HepG2 (cell line): Measurements from ENCODE around the gene RPL26. TPM values are rescaled to one million over a fixed set of nuclear protein-coding genes. Genes with fewer than 3 reads are reported as not detected.
A peak's percentile ranks its signal among the peaks of the same experiment; 100 is the strongest.

Experiments
- BORCS8-MEF2B ChIP-seq: sonication (generic); formaldehyde crosslinking; IDR thresholded peaks from 2 replicates; pipeline ENCODE4 v1.8.0; 2022; ENCODE audit warnings: mild to moderate bottlenecking, missing genetic modification reagents
- HNF4G ChIP-seq, 2 experiments: sonication (generic) in 1 of 2; formaldehyde crosslinking in 1 of 2; IDR thresholded peaks; 2 replicates each; pipeline versions ENCODE4 v1.4.0 to v1.6.1; 2011 to 2020; ENCODE audit warnings: borderline replicate concordance in 2 of 2, low read depth in 2 of 2, mild to moderate bottlenecking in 2 of 2, low read length in 1 of 2, missing genetic modification reagents in 1 of 2, moderate library complexity in 1 of 2
- KLF16 ChIP-seq, 2 experiments: sonication (generic) in 1 of 2; formaldehyde crosslinking in 1 of 2; IDR thresholded peaks; 2 replicates each; pipeline versions ENCODE4 v1.6.1 to v1.8.0; 2016 to 2023; ENCODE audit warnings: missing genetic modification reagents in 2 of 2, missing compliant biosample characterization in 1 of 2
- NFE2L2 ChIP-seq: fragments of 150-350 bp; IDR thresholded peaks from 2 replicates; pipeline ENCODE4 v1.6.1; 2014; ENCODE audit warnings: low read length
- PHF8 ChIP-seq: sonication (generic); formaldehyde crosslinking; IDR thresholded peaks from 2 replicates; pipeline ENCODE4 v1.5.0; 2020; ENCODE audit warnings: missing genetic modification reagents
- PITX1 ChIP-seq: sonication (generic); formaldehyde crosslinking; IDR thresholded peaks from 2 replicates; pipeline ENCODE4 v1.5.1; 2020; ENCODE audit warnings: mild to moderate bottlenecking, missing genetic modification reagents
- THRA ChIP-seq: sonication (generic); formaldehyde crosslinking; IDR thresholded peaks from 2 replicates; pipeline ENCODE4 v1.4.0; 2020; ENCODE audit warnings: missing genetic modification reagents, borderline replicate concordance
- YEATS2 ChIP-seq: sonication (generic); formaldehyde crosslinking; IDR thresholded peaks from 2 replicates; pipeline ENCODE4 v1.4.0; 2020; ENCODE audit warnings: missing genetic modification reagents, borderline replicate concordance
- ZBTB20 ChIP-seq: sonication (generic); formaldehyde crosslinking; IDR thresholded peaks from 2 replicates; pipeline ENCODE4 v1.8.1; 2023; ENCODE audit warnings: missing genetic modification reagents, low read depth, mild to moderate bottlenecking, borderline replicate concordance
- ZFP36L1 ChIP-seq: sonication (generic); formaldehyde crosslinking; IDR thresholded peaks from 2 replicates; pipeline ENCODE4 v1.8.0; 2022; ENCODE audit warnings: mild to moderate bottlenecking, missing genetic modification reagents, moderate library complexity
- ZFP90 ChIP-seq: sonication (generic); formaldehyde crosslinking; IDR thresholded peaks from 2 replicates; pipeline ENCODE4 v1.8.0; 2022; ENCODE audit warnings: missing genetic modification reagents, mild to moderate bottlenecking, inconsistent platforms, borderline replicate concordance
- ZNF331 ChIP-seq: sonication (generic); formaldehyde crosslinking; IDR thresholded peaks from 2 replicates; pipeline ENCODE4 v1.4.0; 2020; ENCODE audit warnings: missing genetic modification reagents
- ZNF512 ChIP-seq: sonication (generic); formaldehyde crosslinking; IDR thresholded peaks from 2 replicates; pipeline ENCODE4 v1.4.0; 2020; ENCODE audit warnings: mild to moderate bottlenecking, missing genetic modification reagents
- ZNF605 ChIP-seq: sonication (generic); formaldehyde crosslinking; IDR thresholded peaks from 2 replicates; pipeline ENCODE4 v1.8.0; 2022; ENCODE audit warnings: mild to moderate bottlenecking, missing genetic modification reagents
- polyA plus RNA-seq, 8 experiments: library from polyadenylated mRNA; depleted of rRNA in 3 of 8; stranded (reverse) in 7 of 8; unstranded in 1 of 8; fragments of >200 nt; fragmentation: Illumina TruSeq in 4 of 8; extraction: Trizol in 4 of 8; gene quantifications; 2 replicates each; pipeline versions ENCODE4 v1.2.1 to v1.2.3, GENCODE V29; 2011 to 2016; ENCODE audit warnings: low read depth in 4 of 8, missing spikeins in 1 of 8, mixed read lengths in 1 of 8; ENCODE audit not compliant: insufficient read depth in 1 of 8
- total RNA-seq, 5 experiments: library from RNA; depleted of rRNA; stranded (reverse); fragments of >200 nt; fragmentation: Illumina TruSeq; extraction: Trizol; gene quantifications; 2 replicates each; pipeline ENCODE4 v1.2.3, GENCODE V29; 2016; ENCODE audit warnings: low read depth in 1 of 5
- TF ChIP-seq, protein P1 (sequence below): IDR thresholded peaks from 2 replicates; pipeline ENCODE4 v1.6.1; 2016; ENCODE audit warnings: missing compliant biosample characterization, missing genetic modification reagents, borderline replicate concordance
- TF ChIP-seq, protein P2 (sequence below): sonication (generic); formaldehyde crosslinking; IDR thresholded peaks from 2 replicates; pipeline ENCODE4 v1.5.0; 2020; ENCODE audit warnings: missing genetic modification reagents
- TF ChIP-seq, protein P3 (sequence below): sonication (generic); formaldehyde crosslinking; IDR thresholded peaks from 2 replicates; pipeline ENCODE4 v1.8.0; 2022; ENCODE audit warnings: missing genetic modification reagents, mild to moderate bottlenecking, borderline replicate concordance
- TF ChIP-seq, protein P4 (sequence below): sonication (generic); formaldehyde crosslinking; IDR thresholded peaks from 2 replicates; pipeline ENCODE4 v1.5.1; 2020; ENCODE audit warnings: missing genetic modification reagents, mild to moderate bottlenecking, borderline replicate concordance

Gene RPL26
- total and polyA plus RNA-seq, 2 of the 13 experiments (the other 11 are each of a cell fraction or from before 2014, with no cell fraction given): 2,817 to 3,529 TPM

- TF ChIP-seq KLF16 (CRISPR knock-in tag; IDR thresholded peaks at IDR 0.05): peak in 1 of 2 experiments; percentile 95; a peak in 2 of 4 replicates
- peak; percentile 92; the same call in 1 of the 2 replicates for TF ChIP-seq THRA (CRISPR knock-in tag)
- peak; percentile 97 for TF ChIP-seq ZNF331 (CRISPR knock-in tag)
- peak; percentile 72; the same call in 1 of the 2 replicates for TF ChIP-seq BORCS8-MEF2B (CRISPR knock-in tag)
- TF ChIP-seq, protein P1, sequence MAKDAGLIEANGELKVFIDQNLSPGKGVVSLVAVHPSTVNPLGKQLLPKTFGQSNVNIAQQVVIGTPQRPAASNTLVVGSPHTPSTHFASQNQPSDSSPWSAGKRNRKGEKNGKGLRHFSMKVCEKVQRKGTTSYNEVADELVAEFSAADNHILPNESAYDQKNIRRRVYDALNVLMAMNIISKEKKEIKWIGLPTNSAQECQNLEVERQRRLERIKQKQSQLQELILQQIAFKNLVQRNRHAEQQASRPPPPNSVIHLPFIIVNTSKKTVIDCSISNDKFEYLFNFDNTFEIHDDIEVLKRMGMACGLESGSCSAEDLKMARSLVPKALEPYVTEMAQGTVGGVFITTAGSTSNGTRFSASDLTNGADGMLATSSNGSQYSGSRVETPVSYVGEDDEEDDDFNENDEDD (CRISPR knock-in tag): no peak
- no peak for TF ChIP-seq ZNF512 (CRISPR knock-in tag)
- TF ChIP-seq YEATS2 (CRISPR knock-in tag): peak; percentile 78; the same call in 1 of the 2 replicates
- TF ChIP-seq, protein P2, sequence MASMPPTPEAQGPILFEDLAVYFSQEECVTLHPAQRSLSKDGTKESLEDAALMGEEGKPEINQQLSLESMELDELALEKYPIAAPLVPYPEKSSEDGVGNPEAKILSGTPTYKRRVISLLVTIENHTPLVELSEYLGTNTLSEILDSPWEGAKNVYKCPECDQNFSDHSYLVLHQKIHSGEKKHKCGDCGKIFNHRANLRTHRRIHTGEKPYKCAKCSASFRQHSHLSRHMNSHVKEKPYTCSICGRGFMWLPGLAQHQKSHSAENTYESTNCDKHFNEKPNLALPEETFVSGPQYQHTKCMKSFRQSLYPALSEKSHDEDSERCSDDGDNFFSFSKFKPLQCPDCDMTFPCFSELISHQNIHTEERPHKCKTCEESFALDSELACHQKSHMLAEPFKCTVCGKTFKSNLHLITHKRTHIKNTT: no peak
- TF ChIP-seq, protein P3, sequence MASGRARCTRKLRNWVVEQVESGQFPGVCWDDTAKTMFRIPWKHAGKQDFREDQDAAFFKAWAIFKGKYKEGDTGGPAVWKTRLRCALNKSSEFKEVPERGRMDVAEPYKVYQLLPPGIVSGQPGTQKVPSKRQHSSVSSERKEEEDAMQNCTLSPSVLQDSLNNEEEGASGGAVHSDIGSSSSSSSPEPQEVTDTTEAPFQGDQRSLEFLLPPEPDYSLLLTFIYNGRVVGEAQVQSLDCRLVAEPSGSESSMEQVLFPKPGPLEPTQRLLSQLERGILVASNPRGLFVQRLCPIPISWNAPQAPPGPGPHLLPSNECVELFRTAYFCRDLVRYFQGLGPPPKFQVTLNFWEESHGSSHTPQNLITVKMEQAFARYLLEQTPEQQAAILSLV (CRISPR knock-in tag): no peak
- peak; percentile 66; the same call in 1 of the 2 replicates for TF ChIP-seq ZFP90
- peak; percentile 40; the same call in 1 of the 2 replicates for TF ChIP-seq PHF8
- peak; percentile 90; the same call in 1 of the 2 replicates for TF ChIP-seq ZFP36L1
- no peak for TF ChIP-seq NFE2L2
- peak; percentile 99 for TF ChIP-seq HNF4G (IDR thresholded peaks at IDR 0.05; ENCODE audit: borderline replicate concordance, low read depth, low read length)
- peak; percentile 99 for TF ChIP-seq HNF4G (CRISPR knock-in tag; IDR thresholded peaks at IDR 0.05; ENCODE audit: borderline replicate concordance, low read depth)
- TF ChIP-seq, protein P4, sequence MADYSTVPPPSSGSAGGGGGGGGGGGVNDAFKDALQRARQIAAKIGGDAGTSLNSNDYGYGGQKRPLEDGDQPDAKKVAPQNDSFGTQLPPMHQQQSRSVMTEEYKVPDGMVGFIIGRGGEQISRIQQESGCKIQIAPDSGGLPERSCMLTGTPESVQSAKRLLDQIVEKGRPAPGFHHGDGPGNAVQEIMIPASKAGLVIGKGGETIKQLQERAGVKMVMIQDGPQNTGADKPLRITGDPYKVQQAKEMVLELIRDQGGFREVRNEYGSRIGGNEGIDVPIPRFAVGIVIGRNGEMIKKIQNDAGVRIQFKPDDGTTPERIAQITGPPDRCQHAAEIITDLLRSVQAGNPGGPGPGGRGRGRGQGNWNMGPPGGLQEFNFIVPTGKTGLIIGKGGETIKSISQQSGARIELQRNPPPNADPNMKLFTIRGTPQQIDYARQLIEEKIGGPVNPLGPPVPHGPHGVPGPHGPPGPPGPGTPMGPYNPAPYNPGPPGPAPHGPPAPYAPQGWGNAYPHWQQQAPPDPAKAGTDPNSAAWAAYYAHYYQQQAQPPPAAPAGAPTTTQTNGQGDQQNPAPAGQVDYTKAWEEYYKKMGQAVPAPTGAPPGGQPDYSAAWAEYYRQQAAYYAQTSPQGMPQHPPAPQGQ (CRISPR knock-in tag): no peak
- peak; percentile 87; the same call in 1 of the 2 replicates for TF ChIP-seq PITX1 (CRISPR knock-in tag)
- TF ChIP-seq ZBTB20: peak; percentile 86; the same call in 1 of the 2 replicates
- no peak for TF ChIP-seq ZNF605 (CRISPR knock-in tag)
Observed at GRCh38 chr17:8420041-8420934, 37.3 kb upstream of the RPL26 start (continued).
